Ecto neural progenitor cell (in vitro differentiated cells): ENCODE measurements around the gene LAMTOR4.
"Not testable (repeated sequence)": the region's sequence is repeated elsewhere in the genome, so short reads cannot be mapped to it uniquely, and the experiment has no call there.

Source experiments
- DNase-seq: peaks from one replicate; pipeline ENCODE4 v3.0.0-alpha.2; 2018; ENCODE audit warnings: low spot score

LAMTOR4 gene

DNA sequence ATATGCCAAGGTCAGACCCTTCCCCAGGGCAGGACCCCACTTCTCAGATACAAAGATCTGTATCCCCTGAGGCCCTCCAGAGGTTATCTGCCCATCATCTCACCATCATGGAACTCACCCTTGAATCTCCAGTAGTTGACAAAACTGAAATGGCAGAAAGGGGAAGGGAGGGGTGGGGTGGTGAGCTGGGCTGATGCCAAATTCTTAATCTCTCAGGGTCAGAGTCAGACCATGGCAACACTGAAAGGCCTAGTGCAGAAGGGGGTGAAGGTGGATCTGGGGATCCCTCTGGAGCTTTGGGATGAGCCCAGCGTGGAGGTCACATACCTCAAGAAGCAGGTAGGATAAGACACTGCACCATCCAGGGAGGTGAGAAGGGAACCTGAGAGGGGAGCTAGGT lies 26.1 kb upstream of the LAMTOR4 start:
- no peak for DNase-seq

DNA sequence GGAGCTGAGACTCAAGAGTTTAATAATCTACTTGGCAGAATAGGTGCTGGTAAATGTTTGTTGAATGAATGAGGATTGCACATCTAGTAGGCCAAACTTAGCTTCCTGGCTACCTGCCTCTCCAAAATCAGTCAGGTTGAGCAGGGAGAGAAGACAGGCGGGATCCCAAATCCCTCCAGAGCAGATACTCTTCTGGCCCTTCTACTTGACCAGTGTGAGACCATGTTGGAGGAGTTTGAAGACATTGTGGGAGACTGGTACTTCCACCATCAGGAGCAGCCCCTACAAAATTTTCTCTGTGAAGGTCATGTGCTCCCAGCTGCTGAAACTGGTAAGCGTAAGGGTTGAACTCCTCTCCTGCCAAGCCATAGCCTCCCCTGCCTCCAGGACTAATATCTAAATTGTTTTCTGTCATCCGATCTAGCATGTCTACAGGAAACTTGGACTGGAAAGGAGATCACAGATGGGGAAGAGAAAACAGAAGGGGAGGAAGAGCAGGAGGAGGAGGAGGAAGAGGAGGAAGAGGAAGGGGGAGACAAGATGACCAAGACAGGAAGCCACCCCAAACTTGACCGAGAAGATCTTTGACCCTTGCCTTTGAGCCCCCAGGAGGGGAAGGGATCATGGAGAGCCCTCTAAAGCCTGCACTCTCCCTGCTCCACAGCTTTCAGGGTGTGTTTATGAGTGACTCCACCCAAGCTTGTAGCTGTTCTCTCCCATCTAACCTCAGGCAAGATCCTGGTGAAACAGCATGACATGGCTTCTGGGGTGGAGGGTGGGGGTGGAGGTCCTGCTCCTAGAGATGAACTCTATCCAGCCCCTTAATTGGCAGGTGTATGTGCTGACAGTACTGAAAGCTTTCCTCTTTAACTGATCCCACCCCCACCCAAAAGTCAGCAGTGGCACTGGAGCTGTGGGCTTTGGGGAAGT lies 24.2 kb upstream of the LAMTOR4 start:
- no peak for DNase-seq

DNA sequence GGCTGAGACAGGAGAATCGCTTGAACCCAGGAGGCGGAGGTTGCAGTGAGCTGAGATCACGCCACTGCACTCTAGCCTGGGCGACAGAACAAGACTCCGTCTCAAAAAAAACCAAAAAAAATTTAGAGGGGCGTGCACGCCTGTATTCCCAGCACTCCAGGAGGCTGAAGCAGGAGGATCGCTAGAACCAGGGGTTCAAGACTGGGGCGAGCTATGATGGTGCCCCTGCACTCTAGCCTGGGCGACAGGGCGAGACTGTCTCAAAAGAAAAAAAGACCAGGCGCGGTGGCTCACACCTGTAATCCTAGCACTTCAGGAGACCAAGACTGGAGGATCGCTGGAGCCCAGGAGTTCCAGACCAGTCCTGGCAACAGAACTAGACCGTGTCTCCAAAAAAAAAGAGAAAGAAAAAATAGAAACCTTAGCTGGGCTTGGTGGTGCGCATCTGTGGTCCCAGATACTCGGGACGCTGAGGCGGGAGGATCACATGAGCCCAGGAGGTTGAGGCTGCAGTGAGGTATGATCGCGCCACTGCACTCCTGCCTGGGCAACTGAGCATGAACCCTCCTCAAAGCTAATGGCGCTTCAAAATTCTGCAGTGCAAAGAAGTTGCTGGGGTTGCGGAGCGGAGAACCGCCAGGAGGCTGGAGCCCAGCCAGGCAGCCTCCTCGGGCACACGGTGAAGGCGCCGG lies 22.3 kb upstream of the LAMTOR4 start:
- no peak for DNase-seq

DNA sequence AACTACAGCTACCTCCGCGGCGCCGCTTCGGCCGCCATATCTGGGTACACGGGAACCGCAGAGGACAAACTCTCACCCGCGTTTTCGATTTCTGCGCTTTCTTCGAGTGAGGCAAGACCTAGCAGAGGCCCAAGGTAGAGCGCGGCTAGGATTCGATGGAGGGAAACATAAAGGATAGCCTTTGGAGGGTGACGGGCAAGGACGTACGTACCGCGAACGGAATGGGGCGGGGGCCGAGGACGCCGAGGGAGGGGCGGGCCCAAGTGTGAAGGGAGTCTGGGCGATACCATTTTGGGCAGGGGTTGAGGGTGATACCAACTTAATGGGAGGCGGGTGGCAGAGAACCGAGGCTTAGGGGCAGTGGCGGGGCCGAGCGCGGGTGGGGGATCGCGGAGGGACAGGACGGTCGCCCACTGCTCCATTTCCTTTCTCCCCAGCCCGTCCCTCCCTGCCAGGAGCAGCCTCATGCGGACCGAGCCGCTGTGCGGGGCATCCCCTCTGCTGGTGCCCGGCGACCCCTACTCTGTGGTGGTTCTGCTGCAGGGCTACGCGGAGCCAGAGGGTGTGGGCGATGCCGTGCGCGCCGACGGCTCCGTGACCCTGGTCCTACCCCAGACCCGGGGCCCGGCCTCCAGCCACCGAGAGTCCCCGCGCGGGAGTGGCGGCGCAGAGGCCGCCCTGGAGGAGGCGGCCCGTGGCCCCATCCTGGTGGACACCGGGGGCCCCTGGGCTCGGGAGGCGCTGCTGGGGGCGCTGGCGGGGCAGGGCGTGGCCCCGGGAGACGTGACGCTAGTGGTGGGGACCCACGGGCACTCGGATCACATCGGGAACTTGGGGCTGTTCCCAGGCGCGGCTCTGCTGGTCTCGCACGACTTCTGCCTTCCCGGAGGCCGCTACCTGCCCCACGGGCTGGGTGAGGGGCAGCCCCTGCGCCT lies 21.5 kb upstream of the LAMTOR4 start, which contains the start of gene MBLAC1:
Gene MBLAC1 (plus strand): TSS at position 37 of the 935 bp plus-strand sequence. CDS start 429 bp downstream, at position 466.
- peak; percentile 91 for DNase-seq

DNA sequence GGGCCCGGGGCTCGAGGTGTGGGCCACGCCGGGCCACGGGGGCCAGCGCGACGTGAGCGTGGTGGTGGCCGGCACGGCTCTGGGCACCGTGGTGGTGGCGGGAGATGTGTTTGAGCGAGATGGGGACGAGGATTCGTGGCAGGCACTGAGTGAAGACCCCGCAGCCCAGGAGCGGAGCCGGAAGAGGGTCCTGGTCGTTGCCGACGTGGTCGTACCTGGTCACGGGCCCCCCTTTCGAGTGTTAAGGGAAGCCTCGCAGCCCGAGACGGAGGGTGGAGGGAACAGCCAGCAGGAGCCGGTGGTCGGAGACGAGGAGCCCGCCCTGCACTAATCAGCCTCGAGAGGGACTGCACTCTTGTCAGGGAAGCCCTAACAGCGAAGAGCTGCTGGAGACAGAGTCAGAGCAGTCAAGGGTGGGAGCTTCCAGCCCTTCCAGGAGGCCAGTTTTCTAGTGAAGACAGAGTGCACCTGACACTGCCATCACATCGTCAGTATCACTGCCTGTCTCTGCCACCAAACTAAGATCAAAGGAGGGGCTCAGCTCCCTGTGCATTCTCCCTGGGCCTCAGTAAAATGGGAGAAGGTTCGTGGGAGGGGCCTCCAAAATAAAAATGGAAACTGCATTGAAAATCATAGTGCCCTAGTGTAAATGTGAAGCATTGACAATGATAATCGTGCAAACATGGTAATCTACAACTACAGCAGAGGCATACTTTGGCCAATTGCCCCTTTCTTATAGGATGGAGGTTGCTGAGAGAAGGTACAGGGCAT lies 20.7 kb upstream of the LAMTOR4 start:
- DNase-seq = no peak

DNA sequence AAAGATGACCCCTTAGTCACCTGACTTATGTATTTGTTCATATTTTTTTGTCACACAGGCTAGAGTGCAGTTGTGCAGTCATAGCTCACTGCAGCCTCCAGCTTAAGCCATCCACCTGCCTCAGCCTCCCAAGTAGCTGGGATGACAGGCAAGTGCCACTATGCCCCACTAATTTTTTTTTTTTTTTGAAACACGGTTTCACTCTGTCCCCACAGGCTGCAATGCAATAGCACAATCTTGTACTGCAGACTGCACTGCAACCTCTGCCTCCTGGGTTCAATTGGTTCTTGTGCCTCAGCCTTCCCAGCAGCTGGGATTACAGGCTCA lies 20.1 kb upstream of the LAMTOR4 start:
- no peak for DNase-seq

DNA sequence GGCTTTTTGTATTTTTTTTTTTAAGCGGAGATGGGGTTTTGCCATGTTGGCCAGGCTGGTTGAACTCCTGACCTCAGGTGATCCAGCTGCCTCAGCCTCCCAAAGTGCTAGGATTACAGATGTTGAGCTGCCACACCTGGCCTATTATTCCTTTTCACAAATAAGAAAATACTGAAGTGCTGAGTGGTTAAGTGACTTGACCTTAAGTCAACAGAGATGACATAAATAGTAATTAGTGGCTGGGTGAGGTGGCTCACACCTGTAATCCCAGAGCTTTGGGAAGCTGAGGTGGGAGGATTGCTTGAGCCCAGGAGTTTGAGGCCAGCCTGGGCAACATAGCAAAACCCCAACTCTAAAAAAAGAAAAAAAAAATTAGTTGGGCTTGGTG lies 18.5 kb upstream of the LAMTOR4 start:
- DNase-seq = not testable (repeated sequence)

DNA sequence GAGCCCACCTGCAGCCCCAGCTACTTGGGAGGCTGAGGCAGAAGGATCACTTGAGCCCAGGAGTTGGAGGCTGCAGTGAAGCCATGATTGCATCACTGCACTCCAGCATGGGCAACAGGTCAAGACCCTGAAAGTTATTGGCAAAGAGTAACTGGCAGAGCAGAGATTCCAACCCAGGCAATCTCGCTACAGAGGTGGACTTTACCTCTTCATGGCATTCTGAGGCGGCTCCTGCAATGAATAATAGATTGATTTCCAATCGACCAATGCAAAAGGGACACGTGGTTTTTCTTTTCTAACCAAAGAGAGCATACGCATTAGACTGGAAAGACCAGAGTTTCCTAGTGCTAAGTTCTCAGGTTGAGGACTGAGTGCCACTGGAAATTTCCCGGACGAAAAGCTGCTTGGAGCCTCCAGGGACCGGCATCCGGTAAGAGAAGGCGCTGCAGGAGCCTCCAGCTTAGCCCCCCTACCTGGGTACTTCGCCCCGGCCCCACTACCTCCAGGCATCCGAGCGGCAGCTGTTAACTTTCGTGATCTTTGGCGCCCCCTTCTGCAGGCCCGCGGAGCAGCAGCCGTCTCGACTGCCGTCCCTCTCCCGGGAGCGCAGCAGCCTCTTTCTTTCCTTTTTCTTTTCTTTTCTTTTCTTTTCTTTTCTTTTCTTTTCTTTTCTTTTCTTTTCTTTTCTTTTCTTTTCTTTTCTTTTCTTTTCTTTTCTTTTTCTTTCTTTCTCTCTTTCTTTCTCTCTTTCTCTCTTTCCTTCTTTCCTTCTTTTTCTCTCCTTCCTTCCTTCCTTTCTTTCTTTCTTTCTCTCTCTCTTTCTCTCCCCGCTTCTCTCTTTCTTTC lies 17.9 kb upstream of the LAMTOR4 start:
- DNase-seq = peak; percentile 90

DNA sequence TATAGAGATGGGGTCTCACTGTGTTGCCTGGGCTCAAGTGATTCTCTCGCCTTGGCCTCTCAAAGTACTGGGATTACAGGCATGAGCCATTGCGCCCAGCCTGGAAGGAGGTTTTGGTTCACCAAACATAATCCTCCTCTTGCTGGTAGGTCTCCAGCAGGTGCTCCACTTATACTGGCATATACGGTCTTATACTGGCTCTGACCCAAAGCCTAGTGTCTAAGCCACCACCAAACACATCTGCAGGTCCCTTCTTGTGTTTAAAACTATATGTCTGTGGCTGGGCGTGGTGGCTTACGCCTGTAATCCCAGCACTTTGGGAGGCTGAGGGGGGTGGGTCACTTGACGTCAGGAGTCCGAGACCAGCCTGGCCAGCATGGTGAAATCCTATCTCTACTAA lies 16.6 kb upstream of the LAMTOR4 start:
- no peak for DNase-seq

DNA sequence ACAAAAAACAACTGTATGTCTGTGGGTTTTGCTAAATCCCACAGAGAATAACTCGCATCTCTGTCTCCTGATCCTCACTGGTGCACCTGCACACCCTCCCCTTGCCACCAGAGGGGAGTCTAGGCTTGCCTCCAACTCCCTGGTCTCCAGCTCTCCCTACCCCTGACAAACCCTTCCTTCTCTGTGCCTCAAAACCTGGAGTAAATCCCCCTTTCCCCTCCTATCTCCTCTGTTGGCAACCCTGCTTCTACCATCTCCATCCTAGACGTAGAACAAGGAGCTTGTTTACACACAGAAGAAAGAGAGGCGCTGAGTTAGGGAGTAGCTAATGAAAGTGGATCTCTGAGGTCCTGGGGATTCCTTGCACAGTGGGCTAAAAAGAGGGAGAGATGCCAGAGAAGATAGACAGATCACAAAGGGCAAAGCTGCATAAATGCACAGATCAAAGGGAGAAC lies 16.0 kb upstream of the LAMTOR4 start:
- DNase-seq = peak; percentile 77

DNA sequence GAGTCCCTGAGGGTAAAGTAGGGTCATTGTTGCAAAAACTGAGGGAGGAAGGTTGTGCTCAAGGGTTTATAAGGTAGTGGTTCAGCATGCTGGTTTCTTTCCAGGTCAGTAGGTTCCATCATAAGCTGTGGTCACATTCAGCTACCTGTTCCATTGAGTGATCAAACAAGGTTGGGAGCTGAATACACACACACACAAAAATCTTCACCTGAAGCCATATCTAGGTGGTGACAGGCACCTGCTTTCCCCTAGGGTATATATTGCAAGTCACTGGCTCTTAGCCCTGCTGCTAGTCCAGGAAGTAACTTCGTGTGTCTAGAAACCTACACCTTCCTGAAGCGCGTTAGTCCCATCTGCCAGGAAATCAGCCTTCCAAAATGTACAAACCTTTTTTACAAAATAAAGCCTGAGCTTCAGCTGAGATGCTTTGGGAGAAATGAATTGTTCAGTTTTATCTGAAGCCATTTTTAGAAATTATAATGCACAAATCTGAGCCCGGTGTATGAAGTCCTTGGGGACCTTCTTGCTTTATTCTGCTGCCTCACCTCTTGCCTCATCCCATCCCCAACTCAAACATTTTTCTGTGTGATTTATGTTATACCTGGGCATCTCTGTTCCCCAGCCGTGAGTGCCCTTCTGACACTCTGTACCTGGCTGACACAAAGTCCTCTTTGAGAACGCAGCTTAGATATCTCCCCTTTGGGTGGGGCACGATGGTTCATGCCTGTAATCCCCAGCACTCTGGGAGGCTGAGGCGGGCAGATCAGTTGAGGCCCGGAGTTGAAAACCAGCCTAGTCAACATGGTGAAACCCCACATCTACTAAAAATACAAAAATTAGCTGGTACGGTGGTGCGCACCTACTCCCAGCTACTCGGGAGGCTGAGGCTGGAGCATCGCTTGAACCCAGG lies 10.6 kb upstream of the LAMTOR4 start:
- DNase-seq = no peak

DNA sequence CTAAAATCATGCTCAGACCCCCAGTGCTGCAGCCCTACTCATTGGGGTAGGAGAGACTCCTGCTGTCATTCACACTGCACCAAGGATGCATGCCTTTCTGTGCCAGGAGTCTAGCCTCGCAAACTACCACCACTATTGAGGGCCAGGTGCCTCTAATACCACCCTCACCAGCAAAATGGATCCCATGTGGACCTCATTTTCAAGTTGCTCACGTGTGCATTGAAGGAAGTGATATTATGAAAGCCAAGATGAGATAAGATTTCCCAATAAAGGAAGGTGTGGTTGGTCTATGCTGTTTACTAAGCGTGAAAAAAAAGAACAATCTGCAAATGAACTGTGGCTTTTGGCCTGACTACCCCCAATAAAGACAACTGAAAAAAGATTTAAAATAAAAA lies 7.2 kb upstream of the LAMTOR4 start:
- no peak for DNase-seq

DNA sequence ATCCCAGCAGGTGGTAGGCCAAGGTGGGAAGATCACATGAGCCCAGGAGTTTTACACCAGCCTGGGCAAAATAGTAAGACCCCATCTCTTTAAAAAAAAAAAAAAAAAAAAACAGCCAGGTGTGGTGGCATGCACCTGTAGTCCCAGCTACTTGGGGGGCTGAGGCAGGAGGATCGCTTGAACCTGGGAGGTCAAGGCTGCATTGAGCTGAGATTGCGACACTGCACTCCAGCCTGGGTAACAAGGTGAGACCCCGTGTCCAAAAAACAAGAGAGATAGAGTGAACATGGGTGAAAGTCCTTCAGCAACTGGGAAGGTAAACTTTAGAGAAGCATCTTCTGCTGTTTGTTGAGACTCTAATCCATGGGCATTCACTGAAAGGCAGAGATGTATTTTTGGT lies 6.3 kb upstream of the LAMTOR4 start:
- DNase-seq = no peak

DNA sequence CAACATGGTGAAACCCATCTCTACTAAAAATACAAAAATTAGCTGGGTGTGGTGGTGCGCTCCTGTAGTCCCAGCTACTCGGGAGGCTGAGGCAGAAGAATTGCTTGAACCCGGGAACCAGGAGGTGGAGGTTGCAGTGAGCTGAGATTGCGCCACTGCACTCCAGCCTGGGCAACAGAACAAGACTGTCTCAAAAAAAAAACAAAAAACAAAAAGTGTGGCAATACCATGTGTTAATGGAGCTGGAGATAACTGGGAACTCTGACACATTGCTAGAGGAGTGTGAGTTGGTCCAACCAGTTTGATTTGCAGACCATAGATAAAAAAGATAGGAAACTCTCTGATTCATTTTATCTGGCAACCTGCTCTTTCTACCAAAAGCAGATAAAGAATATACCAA lies 2.4 kb upstream of the LAMTOR4 start:
- DNase-seq = not testable (repeated sequence)

DNA sequence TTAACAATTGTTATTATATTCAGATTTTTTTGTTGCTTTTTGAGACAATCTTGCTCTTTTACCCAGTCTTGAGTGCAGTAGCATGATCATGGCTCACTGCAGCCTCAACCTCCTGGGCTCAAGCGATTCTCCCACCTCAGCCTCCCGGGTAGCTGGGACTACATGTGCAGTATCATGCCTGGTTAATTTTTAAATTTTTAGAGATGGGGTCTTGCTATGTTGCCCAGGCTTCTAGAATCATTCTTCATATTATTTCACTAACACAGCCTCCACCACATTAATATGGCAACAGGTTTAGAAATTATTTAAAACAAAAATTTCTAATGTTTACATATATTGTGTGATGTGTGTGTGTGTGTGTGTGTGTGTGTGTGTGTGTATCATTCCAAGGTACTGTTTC lies 1.4 kb upstream of the LAMTOR4 start:
- no peak for DNase-seq

DNA sequence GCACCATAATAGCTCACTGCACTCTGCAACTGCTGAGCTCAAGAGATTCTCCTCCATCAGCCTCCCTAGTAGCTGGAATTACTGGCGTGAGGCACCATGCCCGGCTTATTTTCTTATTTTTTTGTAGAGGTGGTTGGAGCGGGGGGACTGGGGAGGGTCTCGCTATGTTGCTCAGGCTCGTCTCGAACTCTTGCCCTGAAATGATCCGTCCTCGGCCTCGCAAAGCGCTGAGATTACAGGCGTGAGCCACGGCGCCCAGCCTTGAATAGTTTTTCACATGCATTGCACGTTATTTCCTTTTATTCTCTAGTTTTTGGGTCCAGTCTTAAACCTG lies 526 bp upstream of the LAMTOR4 start:
- no peak for DNase-seq

DNA sequence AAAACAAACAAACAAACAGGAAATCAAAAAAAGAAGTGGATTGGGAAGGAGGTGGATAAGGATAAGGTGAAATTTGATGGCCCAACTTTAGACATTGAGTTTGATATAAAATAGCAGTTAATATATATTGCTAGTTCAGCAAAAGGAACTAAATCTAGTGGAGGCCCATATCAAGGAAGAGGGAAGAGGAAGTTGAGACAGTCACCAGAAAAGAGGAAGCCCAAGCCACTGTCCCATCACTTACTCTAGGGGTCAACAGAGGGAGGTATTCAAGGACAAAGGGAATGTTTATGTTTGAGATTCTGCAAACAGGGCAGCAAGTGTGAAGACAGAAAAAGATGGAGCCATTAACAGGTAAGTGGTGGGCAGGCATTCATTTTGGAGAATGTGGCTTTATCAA lies 3.7 kb downstream of the LAMTOR4 start:
- no peak for DNase-seq

DNA sequence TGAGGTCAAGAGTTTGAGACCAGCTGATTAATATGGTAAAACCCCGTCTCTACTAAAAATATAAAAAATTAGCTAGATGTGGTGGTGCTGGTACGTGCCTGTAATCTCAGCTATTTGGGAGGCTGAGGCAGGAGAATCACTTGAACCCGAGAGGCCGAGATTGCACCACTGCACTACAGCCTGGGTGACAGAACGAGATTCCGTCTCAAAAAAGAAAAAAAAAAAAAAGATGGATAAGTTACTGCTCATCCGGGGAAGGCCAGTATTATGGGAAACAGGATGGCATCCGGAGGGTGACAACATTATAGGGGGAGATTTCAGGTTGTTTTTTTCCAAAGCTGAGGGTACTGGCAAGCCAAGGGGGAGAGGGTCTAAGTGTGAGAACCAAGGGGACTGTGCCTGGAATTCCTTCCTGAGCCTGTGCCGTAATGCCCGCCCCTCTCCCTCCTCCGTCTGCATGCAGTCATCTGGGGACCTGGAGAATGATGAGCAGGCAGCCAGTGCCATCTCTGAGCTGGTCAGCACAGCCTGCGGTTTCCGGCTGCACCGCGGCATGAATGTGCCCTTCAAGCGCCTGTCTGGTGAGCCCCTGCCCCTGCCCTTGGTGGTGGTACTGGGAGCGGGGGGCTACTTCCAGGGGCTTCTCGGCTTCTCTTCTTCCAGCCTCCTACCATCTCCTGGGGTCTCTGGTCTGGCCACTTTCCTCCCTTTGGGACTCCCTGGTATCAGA lies 4.4 kb downstream of the LAMTOR4 start:
- DNase-seq = no peak
